ENCODE measurements around the gene GPRC5C. TPM values are rescaled to one million over a fixed set of nuclear protein-coding genes. Genes with fewer than 3 reads are reported as not detected.
"Not testable (repeated sequence)": the region's sequence is repeated elsewhere in the genome, so short reads cannot be mapped to it uniquely, and the experiment has no call there.

GPRC5C gene
- total and polyA plus RNA-seq, 2 experiments from 2014 or later, result 106 to 114 TPM

DNA sequence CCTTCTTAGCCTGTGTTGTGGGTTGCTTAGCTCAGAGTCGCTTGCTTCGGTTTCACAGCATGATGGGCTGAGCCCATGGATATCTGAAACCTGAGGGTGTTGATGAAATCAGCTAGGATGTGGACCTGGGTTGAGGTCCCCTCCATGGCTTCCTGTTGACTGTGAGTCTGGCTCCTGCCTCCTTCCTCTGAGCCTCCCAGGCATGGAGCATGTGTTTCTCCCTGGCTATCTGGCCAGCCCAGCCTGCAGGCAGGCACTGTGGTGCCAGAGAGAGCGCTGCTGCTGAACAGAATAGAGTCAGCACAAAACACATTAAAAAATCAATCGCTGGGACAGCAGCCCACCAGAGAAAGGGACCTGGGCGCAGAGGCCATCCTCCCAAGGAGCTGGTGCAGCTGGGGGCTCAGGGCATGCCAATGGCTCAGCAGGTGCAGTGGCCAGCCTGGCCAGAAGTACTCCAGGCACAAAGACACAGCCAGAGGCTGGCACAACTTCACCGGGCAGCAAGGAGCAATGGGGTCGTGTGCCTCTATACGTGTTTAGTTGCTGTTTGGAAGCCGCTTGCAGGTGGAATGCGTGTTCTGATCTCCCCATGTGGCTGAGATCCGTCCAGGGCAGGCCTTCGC is 28.3 kb upstream of the GPRC5C start:
- H3K4me1 ChIP-seq (ENCODE audit: low read depth), result peaks cover 4% of the 10 kb centered on the region
- TF ChIP-seq, protein P1, sequence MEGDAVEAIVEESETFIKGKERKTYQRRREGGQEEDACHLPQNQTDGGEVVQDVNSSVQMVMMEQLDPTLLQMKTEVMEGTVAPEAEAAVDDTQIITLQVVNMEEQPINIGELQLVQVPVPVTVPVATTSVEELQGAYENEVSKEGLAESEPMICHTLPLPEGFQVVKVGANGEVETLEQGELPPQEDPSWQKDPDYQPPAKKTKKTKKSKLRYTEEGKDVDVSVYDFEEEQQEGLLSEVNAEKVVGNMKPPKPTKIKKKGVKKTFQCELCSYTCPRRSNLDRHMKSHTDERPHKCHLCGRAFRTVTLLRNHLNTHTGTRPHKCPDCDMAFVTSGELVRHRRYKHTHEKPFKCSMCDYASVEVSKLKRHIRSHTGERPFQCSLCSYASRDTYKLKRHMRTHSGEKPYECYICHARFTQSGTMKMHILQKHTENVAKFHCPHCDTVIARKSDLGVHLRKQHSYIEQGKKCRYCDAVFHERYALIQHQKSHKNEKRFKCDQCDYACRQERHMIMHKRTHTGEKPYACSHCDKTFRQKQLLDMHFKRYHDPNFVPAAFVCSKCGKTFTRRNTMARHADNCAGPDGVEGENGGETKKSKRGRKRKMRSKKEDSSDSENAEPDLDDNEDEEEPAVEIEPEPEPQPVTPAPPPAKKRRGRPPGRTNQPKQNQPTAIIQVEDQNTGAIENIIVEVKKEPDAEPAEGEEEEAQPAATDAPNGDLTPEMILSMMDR (IDR thresholded peaks at IDR 0.05; ENCODE audit: low read depth, low read length), result no peak
- no peak for DNase-seq (ENCODE audit: low read depth in 1 of 2, low spot score in 1 of 2)
- no peaks in the 10 kb centered on the region for H3K9me3 ChIP-seq (ENCODE audit: low read depth)
- H3K27me3 ChIP-seq, result no peaks in the 10 kb centered on the region
- no peak overlapping the region for H3K4me3 ChIP-seq
- H3K27ac ChIP-seq, result no peak overlapping the region
- no peaks in the 10 kb centered on the region for H3K36me3 ChIP-seq

DNA sequence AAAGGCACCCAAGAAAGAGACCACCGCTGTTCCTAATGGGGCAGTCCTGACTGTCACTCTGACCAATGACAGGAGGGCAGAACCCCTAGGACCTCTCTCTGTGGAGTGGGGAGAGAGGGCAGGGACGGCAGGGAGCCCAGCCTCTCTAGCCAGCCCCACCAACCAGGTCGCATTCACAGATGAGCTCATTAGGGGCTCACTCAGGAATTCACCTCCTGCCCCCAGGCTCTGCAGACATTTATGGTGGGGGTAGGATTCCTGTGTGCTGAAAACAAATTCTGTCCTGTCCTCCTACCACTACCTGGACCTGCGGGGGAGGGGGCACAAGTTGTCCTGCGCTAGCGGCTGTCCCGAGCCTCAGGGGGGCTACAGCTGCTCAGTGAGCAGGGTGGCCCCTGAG is 27.7 kb upstream of the GPRC5C start:
- no peaks in the 10 kb centered on the region for H3K9me3 ChIP-seq (ENCODE audit: low read depth)
- H3K4me1 ChIP-seq (ENCODE audit: low read depth), result peaks cover 4% of the 10 kb centered on the region
- no peak overlapping the region for H3K4me3 ChIP-seq
- H3K27me3 ChIP-seq, result no peaks in the 10 kb centered on the region
- H3K36me3 ChIP-seq, result no peaks in the 10 kb centered on the region
- TF ChIP-seq, protein P1 (IDR thresholded peaks at IDR 0.05; ENCODE audit: low read depth, low read length), result no peak
- no peak for DNase-seq (ENCODE audit: low read depth in 1 of 2, low spot score in 1 of 2)
- H3K27ac ChIP-seq, result no peak overlapping the region

DNA sequence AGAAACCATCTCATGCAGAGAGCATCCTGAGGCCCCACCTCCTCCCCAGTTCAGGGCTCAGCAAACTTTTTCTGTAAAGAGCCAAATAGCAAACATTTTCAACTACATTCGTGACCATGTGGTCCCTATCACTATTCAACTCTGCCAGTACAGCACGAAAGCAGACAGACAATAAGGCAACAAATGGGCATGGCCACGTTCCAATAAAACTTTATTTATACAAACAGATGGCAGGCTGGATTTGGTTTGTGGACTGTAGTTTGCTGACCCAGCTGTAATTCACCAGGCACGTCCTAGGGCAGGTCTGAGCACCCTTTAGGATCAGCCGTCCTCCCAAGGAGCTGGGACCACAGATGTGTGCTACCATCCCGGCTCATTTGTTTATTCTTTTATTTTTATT is 27.1 kb upstream of the GPRC5C start:
- no peak for DNase-seq (ENCODE audit: low read depth in 1 of 2, low spot score in 1 of 2)
- Histone ChIP-seq H3K9me3 (ENCODE audit: low read depth) (no peaks in the 10 kb centered on the region), H3K36me3 (no peaks in the 10 kb centered on the region), H3K27ac (no peak overlapping the region), H3K27me3 (no peaks in the 10 kb centered on the region), H3K4me3 (no peak overlapping the region), H3K4me1 (ENCODE audit: low read depth) (peaks cover 4% of the 10 kb centered on the region)
- TF ChIP-seq, protein P1 (IDR thresholded peaks at IDR 0.05; ENCODE audit: low read depth, low read length), result no peak

DNA sequence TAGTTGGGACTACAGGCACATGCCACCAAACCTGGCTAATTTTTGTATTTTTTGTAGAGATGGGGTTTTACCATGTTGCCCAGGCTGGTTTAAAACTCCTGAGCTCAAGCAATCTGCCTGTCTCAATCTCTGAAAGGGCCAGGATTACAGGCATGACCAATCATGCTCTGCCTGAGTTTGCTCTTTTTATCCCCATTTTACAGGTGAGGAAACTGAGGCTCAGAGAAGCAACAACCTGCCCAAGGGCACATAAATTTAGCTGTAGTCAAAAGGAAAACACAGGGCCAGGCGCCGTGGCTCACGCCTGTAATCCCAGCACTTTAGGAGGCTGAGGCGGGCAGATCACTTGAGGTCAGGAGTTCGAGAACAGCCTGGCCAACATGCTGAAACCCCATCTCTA is 26.6 kb upstream of the GPRC5C start:
- H3K9me3 ChIP-seq (ENCODE audit: low read depth); DNase-seq (ENCODE audit: low read depth in 1 of 2, low spot score in 1 of 2); H3K4me1 ChIP-seq (ENCODE audit: low read depth); H3K27me3 ChIP-seq; H3K27ac ChIP-seq; H3K36me3 ChIP-seq; H3K4me3 ChIP-seq: not testable (repeated sequence)

DNA sequence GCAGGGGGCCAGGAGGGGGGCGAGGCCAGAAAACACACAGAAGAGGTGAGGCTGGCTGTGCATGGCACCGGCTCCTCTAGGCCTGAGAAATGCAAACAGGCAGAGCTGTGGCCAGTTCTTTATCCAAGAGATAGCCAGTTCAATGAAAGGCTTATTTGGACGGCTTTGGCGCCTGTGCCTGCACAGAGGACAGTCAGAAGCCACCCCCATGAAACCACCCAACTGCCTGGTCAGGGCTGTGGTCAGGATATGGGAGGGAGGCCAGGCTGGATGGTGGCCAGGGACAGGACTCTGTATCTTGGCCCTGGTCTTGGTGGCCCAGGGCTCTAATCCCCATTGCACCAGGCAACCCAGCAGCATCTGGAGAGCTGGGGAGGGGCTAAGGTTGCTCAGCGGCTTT is 24.5 kb upstream of the GPRC5C start:
- Histone ChIP-seq H3K27me3 (no peaks in the 10 kb centered on the region), H3K4me1 (ENCODE audit: low read depth) (peaks cover 4% of the 10 kb centered on the region), H3K9me3 (ENCODE audit: low read depth) (no peaks in the 10 kb centered on the region), H3K27ac (no peak overlapping the region), H3K36me3 (no peaks in the 10 kb centered on the region), H3K4me3 (no peak overlapping the region)
- TF ChIP-seq, protein P1 (IDR thresholded peaks at IDR 0.05; ENCODE audit: low read depth, low read length), result no peak
- DNase-seq (ENCODE audit: low read depth in 1 of 2, low spot score in 1 of 2), result no peak

DNA sequence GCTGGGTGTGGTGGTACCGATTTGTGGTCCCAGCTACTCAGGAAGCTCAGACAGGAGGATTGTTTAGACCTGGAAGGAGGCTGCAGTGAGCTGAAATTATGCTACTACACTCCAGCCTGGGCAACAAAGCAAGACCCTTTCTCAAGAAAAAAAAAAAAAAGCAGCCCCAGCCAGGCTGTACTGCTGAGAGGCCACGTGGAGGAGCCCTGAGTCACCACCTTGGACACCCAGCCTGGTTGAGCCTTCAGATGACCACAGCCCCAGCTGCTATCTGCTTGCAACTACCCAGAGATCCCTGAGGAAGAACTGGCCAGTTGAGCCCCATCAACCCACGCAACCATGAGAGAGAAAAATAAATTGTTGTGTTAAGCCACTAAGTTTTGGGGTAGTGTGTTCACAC is 23.6 kb upstream of the GPRC5C start:
- peak in 1 of 2 donors; percentile 79 for DNase-seq (ENCODE audit: low read depth in 1 of 2, low spot score in 1 of 2)
- Histone ChIP-seq H3K4me3 (no peak overlapping the region), H3K9me3 (ENCODE audit: low read depth) (no peaks in the 10 kb centered on the region), H3K36me3 (no peaks in the 10 kb centered on the region), H3K27me3 (no peaks in the 10 kb centered on the region), H3K4me1 (ENCODE audit: low read depth) (peaks cover 4% of the 10 kb centered on the region), H3K27ac (no peak overlapping the region)
- TF ChIP-seq, protein P1 (IDR thresholded peaks at IDR 0.05; ENCODE audit: low read depth, low read length), result peak; percentile 38

All from cardiac muscle cell (in vitro differentiated cells and primary cell).